HCT116 (cell line): ENCODE data around the gene GALR2. TPM values are rescaled to one million over a fixed set of nuclear protein-coding genes. Genes with fewer than 3 reads are reported as not detected.

ENCODE experiments used
- ATAC-seq: fragments of 200-7000 bp; cut with Tn5 transposase; 2 replicates; pipeline ENCODE4 v1.9.1; 2020; ENCODE audit warnings: mild to moderate bottlenecking, moderate library complexity
- BruUV-seq: library from RNA; stranded (reverse); fragments of 400-500 nt; replicated peaks from 2 replicates; lab custom pipeline; 2021; lab: Mats Ljungman, UMichigan
- CTCF ChIA-PET: fragments of 300-600 bp; sonication (Branson Sonifier 250); formaldehyde crosslinking; loops from one replicate; lab custom pipeline; 2021; ENCODE audit warnings: antibody characterized with exemption; lab: Charles Lee
- POLR2A ChIA-PET: fragments of 300-600, 350-600 bp; sonication (Branson Sonifier 250); formaldehyde crosslinking; loops from one replicate; lab custom pipeline; 2021; ENCODE audit warnings: antibody characterized with exemption; lab: Charles Lee
- RAD21 ChIA-PET, 2 experiments: fragments of 300-600 bp; sonication (Branson Sonifier 250); formaldehyde crosslinking; loops; one replicate each; lab custom pipeline; 2023; ENCODE audit warnings: low total read pairs in 2 of 2; ENCODE audit not compliant: uncharacterized antibody in 2 of 2, unreplicated experiment in 2 of 2, low non-redundant PET in 1 of 2; lab: Charles Lee
- DNase-seq: peaks from one replicate; pipeline ENCODE4 v3.0.0-alpha.2; 2010; ENCODE audit warnings: low read depth, low spot score
- H2AFZ ChIP-seq: fragments of 200-600 bp; shearing (Covaris generic), sonication (generic); 2 replicates; pipeline ENCODE4 v1.6.1; 2017; ENCODE audit warnings: low read depth, mixed run types, mixed read lengths, antibody characterized with exemption, low read length; ENCODE audit not compliant: poor library complexity, severe bottlenecking
- H3K27ac ChIP-seq: 2 replicates; pipeline ENCODE4 v1.5.1; 2012; ENCODE audit warnings: low read depth, low read length
- H3K27me3 ChIP-seq: fragments of 200-600 bp; sonication (generic); 2 replicates; pipeline ENCODE4 v1.6.1; 2016; ENCODE audit warnings: mixed run types, low read length, mixed read lengths; ENCODE audit not compliant: insufficient read depth
- H3K36me3 ChIP-seq, 2 experiments: fragments of 200-500 bp in 1 of 2; fragments of 200-600 bp in 1 of 2; sonication (Bioruptor generic) in 1 of 2; sonication (generic) in 1 of 2; 2 replicates each; pipeline versions ENCODE4 v1.5.1 to v1.6.1; 2014 to 2016; ENCODE audit warnings: low read length in 2 of 2, inconsistent platforms in 1 of 2, mixed read lengths in 1 of 2, mixed run types in 1 of 2; ENCODE audit not compliant: insufficient read depth in 2 of 2, control insufficient read depth in 1 of 2
- H3K4me1 ChIP-seq, 2 experiments: fragments of 200-600 bp in 1 of 2; sonication (generic) in 1 of 2; 2 replicates each; pipeline versions ENCODE4 v1.5.1 to v1.6.1; 2012 to 2017; ENCODE audit warnings: low read length in 2 of 2, inconsistent platforms in 1 of 2, mild to moderate bottlenecking in 1 of 2, mixed read lengths in 1 of 2, mixed run types in 1 of 2, moderate library complexity in 1 of 2; ENCODE audit not compliant: insufficient read depth in 2 of 2, control insufficient read depth in 1 of 2
- H3K4me2 ChIP-seq: fragments of 200-600 bp; sonication (generic); 2 replicates; pipeline ENCODE4 v1.6.1; 2017; ENCODE audit warnings: mixed run types, low read length, mixed read lengths
- H3K4me3 ChIP-seq, 2 experiments: fragments of 200-600 bp in 1 of 2; sonication (generic) in 1 of 2; replicated peaks in 1 of 2; 2 replicates each; pipeline ENCODE4 v1.5.1; 2011 to 2016; ENCODE audit warnings: low read length in 2 of 2, control low read depth in 1 of 2, low read depth in 1 of 2, mild to moderate bottlenecking in 1 of 2, mixed read lengths in 1 of 2, mixed run types in 1 of 2
- H3K79me2 ChIP-seq: fragments of 200-600 bp; sonication (generic); 2 replicates; pipeline ENCODE4 v1.6.1; 2017; ENCODE audit warnings: mild to moderate bottlenecking, mixed run types, low read length, moderate library complexity, mixed read lengths; ENCODE audit not compliant: insufficient read depth
- H3K9ac ChIP-seq: fragments of 200-600 bp; sonication (generic); 2 replicates; pipeline ENCODE4 v1.6.1; 2016; ENCODE audit warnings: low read length, mixed read lengths
- H3K9me2 ChIP-seq: fragments of 200-600 bp; sonication (generic), shearing (Covaris generic); 2 replicates; pipeline ENCODE4 v1.6.1; 2017; ENCODE audit warnings: mixed run types, mild to moderate bottlenecking, moderate library complexity; ENCODE audit not compliant: insufficient read depth
- H3K9me3 ChIP-seq, 2 experiments: fragments of 200-500 bp in 1 of 2; fragments of 200-600 bp in 1 of 2; sonication (Bioruptor generic) in 1 of 2; sonication (generic) in 1 of 2; 2 replicates each; pipeline ENCODE4 v1.6.1; 2014 to 2017; ENCODE audit warnings: low read length in 2 of 2, mixed read lengths in 2 of 2, inconsistent platforms in 1 of 2, low read depth in 1 of 2, mild to moderate bottlenecking in 1 of 2, mixed run types in 1 of 2, moderate library complexity in 1 of 2; ENCODE audit not compliant: control insufficient read depth in 1 of 2, insufficient read depth in 1 of 2
- H4K20me1 ChIP-seq: fragments of 200-600 bp; sonication (generic), shearing (Covaris generic); 2 replicates; pipeline ENCODE4 v1.6.1; 2017; ENCODE audit warnings: mixed run types, mild to moderate bottlenecking, moderate library complexity; ENCODE audit not compliant: insufficient read depth
- CBX3 ChIP-seq: IDR thresholded peaks from 2 replicates; pipeline ENCODE4 v1.6.1; 2012; ENCODE audit warnings: low read depth
- CEBPB ChIP-seq: IDR thresholded peaks from 2 replicates; pipeline ENCODE4 v1.6.1; 2012; ENCODE audit warnings: low read depth
- ELF1 ChIP-seq: IDR thresholded peaks from 2 replicates; pipeline ENCODE4 v1.6.1; 2012; ENCODE audit warnings: low read depth, borderline replicate concordance
- EZH2 ChIP-seq: fragments of 200-600 bp; sonication (generic); IDR thresholded peaks from 2 replicates; pipeline ENCODE4 v1.6.1; 2017; ENCODE audit warnings: antibody characterized with exemption, mixed run types
- EZH2phosphoT487 ChIP-seq: fragments of 200-600 bp; IDR thresholded peaks from 2 replicates; pipeline ENCODE4 v1.6.1; 2018; ENCODE audit warnings: antibody characterized with exemption, borderline replicate concordance
- FOSL1 ChIP-seq: IDR thresholded peaks from 2 replicates; pipeline ENCODE4 v1.6.1; 2012; ENCODE audit warnings: low read depth
- JUND ChIP-seq: IDR thresholded peaks from 2 replicates; pipeline ENCODE4 v1.6.1; 2012
- POLR2A ChIP-seq: IDR thresholded peaks from 2 replicates; pipeline ENCODE4 v1.7.0; 2011; ENCODE audit warnings: borderline replicate concordance; ENCODE audit not compliant: insufficient read depth, insufficient read length; ENCODE audit errors: extremely low read depth
- POLR2AphosphoS5 ChIP-seq: IDR thresholded peaks from 2 replicates; pipeline ENCODE4 v1.6.1; 2011; ENCODE audit warnings: mild to moderate bottlenecking, low read depth, low read length, moderate library complexity
- RAD21 ChIP-seq: IDR thresholded peaks from 2 replicates; pipeline ENCODE4 v1.6.1; 2012; ENCODE audit warnings: low read depth, mild to moderate bottlenecking
- SIN3A ChIP-seq: IDR thresholded peaks from 2 replicates; pipeline ENCODE4 v1.6.1; 2012; ENCODE audit warnings: low read depth
- SRF ChIP-seq: IDR thresholded peaks from 2 replicates; pipeline ENCODE4 v1.6.1; 2012; ENCODE audit warnings: low read depth
- YY1 ChIP-seq: IDR thresholded peaks from 2 replicates; pipeline ENCODE4 v1.6.1; 2011; ENCODE audit warnings: low read length, low read depth, moderate library complexity, mild to moderate bottlenecking; ENCODE audit not compliant: insufficient replicate concordance; ENCODE audit errors: extremely low read depth
- ZNF274 ChIP-seq: fragments of 200-500 bp; sonication (Bioruptor generic); IDR thresholded peaks from 2 replicates; pipeline ENCODE4 v1.6.1; 2014; ENCODE audit warnings: mild to moderate bottlenecking, low read depth, low read length, inconsistent platforms
- intact Hi-C: fragments of 100-400 bp; cut with micrococcal nuclease; formaldehyde crosslinking; loops from 2 replicates; pipeline ENCODE4 v1.10.0; 2022
- total RNA-seq: library from RNA; stranded (reverse); gene quantifications from one replicate; pipeline ENCODE4 v1.2.1, GENCODE V29; 2021; ENCODE audit not compliant: unreplicated experiment
- TF ChIP-seq, protein P1 (sequence below): IDR thresholded peaks from 2 replicates; pipeline ENCODE4 v1.6.1; 2012
- TF ChIP-seq, protein P2 (sequence below), 3 experiments: fragments of 200-600 bp in 1 of 3; sonication (generic) in 1 of 3; IDR thresholded peaks in 2 of 3; conservative IDR thresholded peaks in 1 of 3; 2 replicates each; pipeline ENCODE4 v1.5.1; 2012 to 2017; ENCODE audit warnings: low read depth in 2 of 3, low read length in 2 of 3, antibody characterized with exemption in 1 of 3, borderline replicate concordance in 1 of 3, control low read depth in 1 of 3, mild to moderate bottlenecking in 1 of 3, mixed read lengths in 1 of 3, mixed run types in 1 of 3, moderate library complexity in 1 of 3; ENCODE audit not compliant: insufficient read depth in 1 of 3
- TF ChIP-seq, protein P3 (sequence below): IDR thresholded peaks from 2 replicates; pipeline ENCODE4 v1.6.1; 2012; ENCODE audit warnings: low read depth
- TF ChIP-seq, protein P4 (sequence below): IDR thresholded peaks from 2 replicates; pipeline ENCODE4 v1.6.1; 2011; ENCODE audit warnings: mild to moderate bottlenecking, low read length, moderate library complexity; ENCODE audit not compliant: insufficient replicate concordance; ENCODE audit errors: extremely low read depth

Gene GALR2
- total RNA-seq, 1 experiment from 2014 or later = 0.27 TPM

GRCh38 chr17:76085066-76085730, 10.6 kb downstream of the GALR2 start:
- ATAC-seq = no peak
- H3K4me3 ChIP-seq = no peak overlapping the region
- CTCF ChIA-PET = no interaction called here

More at GRCh38 chr17:76085066-76085730, 10.6 kb downstream of the GALR2 start:
- POLR2A ChIA-PET = interaction anchor here (0.9 kb wide), 1 partner anchor 10 kb away, joined by 3 read pairs; no protein-coding TSS in a partner anchor
- H3K4me1 ChIP-seq = no peaks in the 10 kb centered on the region
- no peaks in the 10 kb centered on the region for H3K9me3 ChIP-seq
- H2AFZ ChIP-seq = no peak overlapping the region
- no peak overlapping the region for H3K9ac ChIP-seq
- RAD21 ChIA-PET = no interaction called here
- H3K27me3 ChIP-seq = no peaks in the 10 kb centered on the region
- TF ChIP-seq, protein P1, sequence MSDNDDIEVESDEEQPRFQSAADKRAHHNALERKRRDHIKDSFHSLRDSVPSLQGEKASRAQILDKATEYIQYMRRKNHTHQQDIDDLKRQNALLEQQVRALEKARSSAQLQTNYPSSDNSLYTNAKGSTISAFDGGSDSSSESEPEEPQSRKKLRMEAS = no peak
- TF ChIP-seq POLR2A = no peak
- TF ChIP-seq POLR2AphosphoS5 = no peak
- no peak for TF ChIP-seq YY1
- no peak for TF ChIP-seq CBX3
- no peak for TF ChIP-seq SRF
- TF ChIP-seq, protein P2, sequence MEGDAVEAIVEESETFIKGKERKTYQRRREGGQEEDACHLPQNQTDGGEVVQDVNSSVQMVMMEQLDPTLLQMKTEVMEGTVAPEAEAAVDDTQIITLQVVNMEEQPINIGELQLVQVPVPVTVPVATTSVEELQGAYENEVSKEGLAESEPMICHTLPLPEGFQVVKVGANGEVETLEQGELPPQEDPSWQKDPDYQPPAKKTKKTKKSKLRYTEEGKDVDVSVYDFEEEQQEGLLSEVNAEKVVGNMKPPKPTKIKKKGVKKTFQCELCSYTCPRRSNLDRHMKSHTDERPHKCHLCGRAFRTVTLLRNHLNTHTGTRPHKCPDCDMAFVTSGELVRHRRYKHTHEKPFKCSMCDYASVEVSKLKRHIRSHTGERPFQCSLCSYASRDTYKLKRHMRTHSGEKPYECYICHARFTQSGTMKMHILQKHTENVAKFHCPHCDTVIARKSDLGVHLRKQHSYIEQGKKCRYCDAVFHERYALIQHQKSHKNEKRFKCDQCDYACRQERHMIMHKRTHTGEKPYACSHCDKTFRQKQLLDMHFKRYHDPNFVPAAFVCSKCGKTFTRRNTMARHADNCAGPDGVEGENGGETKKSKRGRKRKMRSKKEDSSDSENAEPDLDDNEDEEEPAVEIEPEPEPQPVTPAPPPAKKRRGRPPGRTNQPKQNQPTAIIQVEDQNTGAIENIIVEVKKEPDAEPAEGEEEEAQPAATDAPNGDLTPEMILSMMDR (IDR thresholded peaks at IDR 0.05 in 2 of 3, conservative IDR thresholded peaks at IDR 0.05 in 1 of 3; ENCODE audit: borderline replicate concordance in 1 of 3, insufficient read depth in 1 of 3, low read depth in 2 of 3, low read length in 2 of 3) = no peak
- TF ChIP-seq ELF1 = no peak
- TF ChIP-seq JUND = no peak
- no peak for TF ChIP-seq ZNF274
- no peak for TF ChIP-seq EZH2
- TF ChIP-seq, protein P3, sequence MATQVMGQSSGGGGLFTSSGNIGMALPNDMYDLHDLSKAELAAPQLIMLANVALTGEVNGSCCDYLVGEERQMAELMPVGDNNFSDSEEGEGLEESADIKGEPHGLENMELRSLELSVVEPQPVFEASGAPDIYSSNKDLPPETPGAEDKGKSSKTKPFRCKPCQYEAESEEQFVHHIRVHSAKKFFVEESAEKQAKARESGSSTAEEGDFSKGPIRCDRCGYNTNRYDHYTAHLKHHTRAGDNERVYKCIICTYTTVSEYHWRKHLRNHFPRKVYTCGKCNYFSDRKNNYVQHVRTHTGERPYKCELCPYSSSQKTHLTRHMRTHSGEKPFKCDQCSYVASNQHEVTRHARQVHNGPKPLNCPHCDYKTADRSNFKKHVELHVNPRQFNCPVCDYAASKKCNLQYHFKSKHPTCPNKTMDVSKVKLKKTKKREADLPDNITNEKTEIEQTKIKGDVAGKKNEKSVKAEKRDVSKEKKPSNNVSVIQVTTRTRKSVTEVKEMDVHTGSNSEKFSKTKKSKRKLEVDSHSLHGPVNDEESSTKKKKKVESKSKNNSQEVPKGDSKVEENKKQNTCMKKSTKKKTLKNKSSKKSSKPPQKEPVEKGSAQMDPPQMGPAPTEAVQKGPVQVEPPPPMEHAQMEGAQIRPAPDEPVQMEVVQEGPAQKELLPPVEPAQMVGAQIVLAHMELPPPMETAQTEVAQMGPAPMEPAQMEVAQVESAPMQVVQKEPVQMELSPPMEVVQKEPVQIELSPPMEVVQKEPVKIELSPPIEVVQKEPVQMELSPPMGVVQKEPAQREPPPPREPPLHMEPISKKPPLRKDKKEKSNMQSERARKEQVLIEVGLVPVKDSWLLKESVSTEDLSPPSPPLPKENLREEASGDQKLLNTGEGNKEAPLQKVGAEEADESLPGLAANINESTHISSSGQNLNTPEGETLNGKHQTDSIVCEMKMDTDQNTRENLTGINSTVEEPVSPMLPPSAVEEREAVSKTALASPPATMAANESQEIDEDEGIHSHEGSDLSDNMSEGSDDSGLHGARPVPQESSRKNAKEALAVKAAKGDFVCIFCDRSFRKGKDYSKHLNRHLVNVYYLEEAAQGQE = no peak
- TF ChIP-seq CEBPB = no peak
- TF ChIP-seq, protein P4, sequence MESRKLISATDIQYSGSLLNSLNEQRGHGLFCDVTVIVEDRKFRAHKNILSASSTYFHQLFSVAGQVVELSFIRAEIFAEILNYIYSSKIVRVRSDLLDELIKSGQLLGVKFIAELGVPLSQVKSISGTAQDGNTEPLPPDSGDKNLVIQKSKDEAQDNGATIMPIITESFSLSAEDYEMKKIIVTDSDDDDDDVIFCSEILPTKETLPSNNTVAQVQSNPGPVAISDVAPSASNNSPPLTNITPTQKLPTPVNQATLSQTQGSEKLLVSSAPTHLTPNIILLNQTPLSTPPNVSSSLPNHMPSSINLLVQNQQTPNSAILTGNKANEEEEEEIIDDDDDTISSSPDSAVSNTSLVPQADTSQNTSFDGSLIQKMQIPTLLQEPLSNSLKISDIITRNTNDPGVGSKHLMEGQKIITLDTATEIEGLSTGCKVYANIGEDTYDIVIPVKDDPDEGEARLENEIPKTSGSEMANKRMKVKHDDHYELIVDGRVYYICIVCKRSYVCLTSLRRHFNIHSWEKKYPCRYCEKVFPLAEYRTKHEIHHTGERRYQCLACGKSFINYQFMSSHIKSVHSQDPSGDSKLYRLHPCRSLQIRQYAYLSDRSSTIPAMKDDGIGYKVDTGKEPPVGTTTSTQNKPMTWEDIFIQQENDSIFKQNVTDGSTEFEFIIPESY = no peak
- no peak for TF ChIP-seq RAD21
- TF ChIP-seq SIN3A = no peak
- TF ChIP-seq FOSL1 = no peak
- TF ChIP-seq EZH2phosphoT487 = no peak
- H3K79me2 ChIP-seq = no peaks in the 10 kb centered on the region
- no peaks in the 10 kb centered on the region for H3K9me2 ChIP-seq
- intact Hi-C loops = no loop called here
- BruUV-seq = no TSS peak
- H4K20me1 ChIP-seq = no peaks in the 10 kb centered on the region
- peaks cover 33 to 43% of the 10 kb centered on the region in 2 experiments; a peak in 3 of 4 replicates for H3K36me3 ChIP-seq
- H3K4me2 ChIP-seq = no peak overlapping the region
- no peak for DNase-seq
- H3K27ac ChIP-seq = no peak overlapping the region
